WERI-Rb-1 (cell line): Measurements from ENCODE around the gene COMMD10.

Experiments
- DNase-seq: peaks from one replicate; pipeline ENCODE4 v3.0.0-alpha.2; 2020
- H3K27ac ChIP-seq: fragments of 250-450 bp; sonication (Bioruptor Pico); 2 replicates; pipeline ENCODE4 v1.5.1; 2020; ENCODE audit warnings: mild to moderate bottlenecking, moderate library complexity
- H3K27me3 ChIP-seq: fragments of 250-450 bp; sonication (Bioruptor Pico); 2 replicates; pipeline ENCODE4 v1.5.1; 2021; ENCODE audit warnings: mild to moderate bottlenecking, low read depth, moderate library complexity; ENCODE audit not compliant: insufficient read depth, severe bottlenecking
- H3K36me3 ChIP-seq: fragments of 250-450 bp; sonication (Bioruptor Pico); 2 replicates; pipeline ENCODE4 v1.5.1; 2020; ENCODE audit warnings: mild to moderate bottlenecking, moderate library complexity
- H3K4me3 ChIP-seq: 2 replicates; pipeline ENCODE4 v1.5.1; 2011; ENCODE audit warnings: low read depth, mild to moderate bottlenecking, control low read depth, low read length
- H3K9me3 ChIP-seq: fragments of 250-450 bp; sonication (Bioruptor Pico); 2 replicates; pipeline ENCODE4 v1.5.1; 2021; ENCODE audit warnings: mild to moderate bottlenecking, moderate library complexity; ENCODE audit not compliant: severe bottlenecking
- TF ChIP-seq, protein P1 (sequence below): IDR thresholded peaks from 2 replicates; pipeline ENCODE4 v1.5.1; 2011; ENCODE audit warnings: low read depth, mild to moderate bottlenecking, control low read depth, inconsistent platforms, low read length

COMMD10 gene

DNA sequence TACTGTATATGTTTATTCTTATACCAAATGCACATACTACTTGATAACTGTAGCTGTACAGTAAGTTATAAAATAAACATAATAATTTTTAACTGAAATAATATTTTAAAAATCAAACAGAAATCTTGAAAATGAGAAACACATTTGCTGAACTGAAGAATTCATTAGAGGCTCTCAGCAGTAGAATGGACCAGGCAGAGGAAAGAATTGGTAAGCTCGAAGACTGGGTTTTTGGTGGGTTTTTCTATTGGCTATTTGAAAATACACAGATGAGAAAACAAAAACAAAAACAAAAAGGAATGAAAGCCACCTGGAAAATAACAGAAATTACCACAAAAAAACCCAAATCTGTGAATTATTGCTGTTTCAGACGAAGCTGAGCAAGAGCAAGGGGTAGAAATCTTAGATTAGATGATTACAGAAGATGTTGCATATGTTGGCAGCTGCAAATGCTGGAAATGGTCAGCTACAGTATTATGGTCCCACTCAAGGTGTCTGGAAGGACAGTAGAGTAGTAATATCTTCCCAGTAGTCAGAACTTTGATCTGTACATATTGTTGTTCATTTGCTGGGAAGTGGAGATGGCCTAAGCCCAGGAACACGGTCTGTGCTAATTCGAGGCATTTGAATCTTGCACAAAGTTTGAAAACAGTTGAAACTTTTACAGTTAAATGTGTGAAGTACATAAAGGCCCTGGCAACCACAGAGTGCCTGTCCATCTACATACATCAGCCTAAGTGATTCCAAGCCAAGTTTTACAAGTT, 233.4 kb downstream of the COMMD10 start:
- TF ChIP-seq, protein P1, sequence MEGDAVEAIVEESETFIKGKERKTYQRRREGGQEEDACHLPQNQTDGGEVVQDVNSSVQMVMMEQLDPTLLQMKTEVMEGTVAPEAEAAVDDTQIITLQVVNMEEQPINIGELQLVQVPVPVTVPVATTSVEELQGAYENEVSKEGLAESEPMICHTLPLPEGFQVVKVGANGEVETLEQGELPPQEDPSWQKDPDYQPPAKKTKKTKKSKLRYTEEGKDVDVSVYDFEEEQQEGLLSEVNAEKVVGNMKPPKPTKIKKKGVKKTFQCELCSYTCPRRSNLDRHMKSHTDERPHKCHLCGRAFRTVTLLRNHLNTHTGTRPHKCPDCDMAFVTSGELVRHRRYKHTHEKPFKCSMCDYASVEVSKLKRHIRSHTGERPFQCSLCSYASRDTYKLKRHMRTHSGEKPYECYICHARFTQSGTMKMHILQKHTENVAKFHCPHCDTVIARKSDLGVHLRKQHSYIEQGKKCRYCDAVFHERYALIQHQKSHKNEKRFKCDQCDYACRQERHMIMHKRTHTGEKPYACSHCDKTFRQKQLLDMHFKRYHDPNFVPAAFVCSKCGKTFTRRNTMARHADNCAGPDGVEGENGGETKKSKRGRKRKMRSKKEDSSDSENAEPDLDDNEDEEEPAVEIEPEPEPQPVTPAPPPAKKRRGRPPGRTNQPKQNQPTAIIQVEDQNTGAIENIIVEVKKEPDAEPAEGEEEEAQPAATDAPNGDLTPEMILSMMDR, result no peak

DNA sequence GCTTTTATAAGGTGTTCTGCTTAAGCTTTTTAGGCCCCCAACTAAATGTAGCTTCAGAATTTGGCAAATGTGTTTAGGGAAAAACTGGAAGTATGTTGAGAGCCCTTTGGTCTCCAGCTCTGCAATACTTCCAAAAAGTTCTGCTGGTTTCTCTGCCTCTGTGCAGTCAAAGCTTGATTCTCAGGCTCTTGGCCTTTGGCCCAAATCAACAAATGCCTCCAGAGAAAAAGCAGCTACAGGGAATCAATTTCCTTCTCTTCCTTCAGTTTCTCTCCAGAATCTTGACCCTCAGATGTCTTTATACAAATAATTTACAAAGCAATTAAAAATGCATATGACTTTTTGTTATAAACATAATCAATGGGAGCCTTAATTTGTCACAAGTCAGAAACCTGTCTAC, 235.7 kb downstream of the COMMD10 start:
- Histone ChIP-seq H3K27ac (no peak overlapping the region), H3K27me3 (no peaks in the 10 kb centered on the region), H3K9me3 (no peaks in the 10 kb centered on the region), H3K4me3 (no peak overlapping the region), H3K36me3 (no peaks in the 10 kb centered on the region)
- no peak for DNase-seq
- TF ChIP-seq, protein P1, result no peak

More for the DNA sequence above, 233.4 kb downstream of the COMMD10 start:
- Histone ChIP-seq H3K9me3 (no peaks in the 10 kb centered on the region), H3K27ac (no peak overlapping the region), H3K4me3 (no peak overlapping the region), H3K27me3 (no peaks in the 10 kb centered on the region), H3K36me3 (no peaks in the 10 kb centered on the region)
- no peak for DNase-seq

DNA sequence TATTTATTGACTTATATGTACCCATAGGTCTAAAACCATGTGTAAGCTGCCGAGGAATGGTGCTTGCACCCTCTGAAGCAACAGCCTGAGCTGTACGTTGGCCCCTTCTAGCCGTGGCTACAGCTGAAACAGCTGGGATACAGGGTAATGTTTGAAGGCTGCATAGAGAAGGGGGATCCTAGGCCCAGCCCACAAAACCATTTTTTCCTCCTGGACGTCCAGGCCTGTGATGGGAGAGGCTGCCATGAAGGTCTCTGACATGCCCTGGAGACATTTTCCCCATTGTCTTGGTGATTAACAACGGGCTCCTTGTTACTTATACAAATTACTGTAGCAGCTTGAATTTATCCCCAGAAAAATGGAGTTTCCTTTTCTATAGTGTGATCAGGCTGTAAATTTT, 244.7 kb downstream of the COMMD10 start:
- TF ChIP-seq, protein P1, result no peak
- Histone ChIP-seq H3K27me3 (no peaks in the 10 kb centered on the region), H3K9me3 (no peaks in the 10 kb centered on the region), H3K27ac (no peak overlapping the region), H3K36me3 (no peaks in the 10 kb centered on the region), H3K4me3 (no peak overlapping the region)
- no peak for DNase-seq

DNA sequence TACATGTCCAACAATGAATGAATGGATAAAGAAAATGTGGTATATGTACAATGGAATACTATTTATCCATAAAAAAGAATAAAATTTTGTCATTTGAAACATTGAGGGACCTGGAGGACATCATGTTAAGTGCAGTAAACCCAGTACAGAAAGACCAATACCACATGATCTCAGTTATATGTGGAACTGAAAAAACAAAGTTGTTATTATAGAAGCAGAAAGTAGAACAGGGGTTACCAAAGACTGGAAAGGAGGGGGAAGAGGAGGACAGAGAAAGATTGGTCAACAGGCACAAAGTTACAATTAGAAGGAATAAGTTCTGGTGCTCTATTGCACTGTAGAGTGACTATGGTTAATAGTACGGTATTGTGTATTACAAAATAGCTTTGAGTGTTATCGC, 256.0 kb downstream of the COMMD10 start:
- Histone ChIP-seq H3K4me3 (no peak overlapping the region), H3K9me3 (no peaks in the 10 kb centered on the region), H3K27ac (no peak overlapping the region), H3K27me3 (no peaks in the 10 kb centered on the region), H3K36me3 (no peaks in the 10 kb centered on the region)
- TF ChIP-seq, protein P1, result no peak
- no peak for DNase-seq
